Measurements from ENCODE around the gene NEURL1.
A peak's percentile ranks its signal among the peaks of the same experiment; 100 is the strongest.

NEURL1 gene

DNA sequence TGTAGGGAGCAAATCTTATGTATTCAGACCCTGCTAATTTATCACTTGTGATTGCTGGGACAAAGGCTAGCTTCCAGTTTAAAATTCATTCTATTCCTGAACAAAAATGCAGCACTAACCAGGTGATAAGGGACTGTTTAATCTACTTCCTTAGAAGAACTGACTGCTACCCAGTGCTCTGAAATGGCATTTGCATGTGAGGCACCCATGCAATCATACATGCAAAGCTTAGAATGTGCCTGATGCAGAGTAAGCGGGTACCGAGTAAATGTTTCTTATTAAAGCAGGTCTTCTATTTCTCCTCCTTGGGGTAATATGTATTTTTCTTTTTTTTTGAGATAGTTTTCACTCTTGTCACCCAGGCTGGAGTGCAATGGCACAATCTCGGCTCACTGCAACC lies 54.5 kb downstream of the NEURL1 start:
- no peak for DNase-seq

DNA sequence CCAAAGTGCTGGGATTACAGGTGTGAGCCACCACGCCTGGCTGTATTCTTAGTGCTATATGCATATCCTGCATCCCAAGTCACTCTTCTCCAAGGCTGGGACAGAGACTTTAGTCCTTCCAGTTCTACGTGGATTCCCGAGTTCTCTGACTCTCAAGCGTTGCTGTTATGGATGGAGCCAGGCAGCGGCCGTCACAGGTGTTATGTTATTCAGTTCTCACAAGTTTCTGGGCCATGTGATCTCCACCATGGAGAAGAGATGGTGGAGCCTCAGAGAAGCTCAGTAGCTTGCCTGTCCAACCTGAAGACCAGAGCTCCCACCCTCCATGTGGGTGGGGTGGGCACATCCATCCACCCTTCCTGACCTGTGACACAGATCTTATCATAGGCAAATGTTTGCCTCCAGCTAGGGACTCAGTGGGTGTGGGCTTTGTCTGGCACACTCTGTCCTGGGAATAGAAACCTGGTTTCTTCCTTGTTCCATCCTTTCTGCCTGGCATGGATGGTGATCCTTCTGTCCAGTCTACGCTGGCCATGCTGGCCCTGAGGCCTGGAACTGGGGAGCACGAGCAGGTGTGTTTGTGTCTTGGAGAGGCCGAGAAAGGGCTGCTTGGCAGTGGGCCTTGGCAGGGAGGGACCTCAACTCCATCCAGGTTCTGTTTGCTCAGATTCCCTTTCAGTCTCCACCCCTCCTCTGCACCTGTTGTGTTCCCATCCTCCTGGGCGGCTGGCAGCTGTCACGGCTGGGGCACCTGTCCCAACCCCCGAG lies 55.3 kb downstream of the NEURL1 start:
- no peak for DNase-seq

DNA sequence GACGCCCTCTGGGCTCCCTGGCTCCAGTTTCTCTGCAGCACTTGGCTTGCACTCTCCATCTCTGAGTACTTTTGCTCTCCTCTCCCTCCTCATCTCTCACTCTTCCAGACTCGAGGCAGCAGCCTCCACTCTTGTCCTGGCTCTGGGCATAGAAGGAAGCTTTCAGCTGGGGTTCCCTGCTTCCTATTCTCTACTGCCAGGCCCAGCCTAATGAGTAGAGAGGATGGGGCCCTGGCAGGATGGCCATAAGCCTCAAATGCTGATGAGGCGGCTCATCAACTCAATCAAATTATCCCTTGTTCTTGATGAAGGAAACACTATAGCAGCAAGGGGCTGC lies 55.8 kb downstream of the NEURL1 start:
- DNase-seq, result no peak

GRCh38 chr10:103550229-103550628 lies 56.7 kb downstream of the NEURL1 start:
- no peak for DNase-seq

DNA sequence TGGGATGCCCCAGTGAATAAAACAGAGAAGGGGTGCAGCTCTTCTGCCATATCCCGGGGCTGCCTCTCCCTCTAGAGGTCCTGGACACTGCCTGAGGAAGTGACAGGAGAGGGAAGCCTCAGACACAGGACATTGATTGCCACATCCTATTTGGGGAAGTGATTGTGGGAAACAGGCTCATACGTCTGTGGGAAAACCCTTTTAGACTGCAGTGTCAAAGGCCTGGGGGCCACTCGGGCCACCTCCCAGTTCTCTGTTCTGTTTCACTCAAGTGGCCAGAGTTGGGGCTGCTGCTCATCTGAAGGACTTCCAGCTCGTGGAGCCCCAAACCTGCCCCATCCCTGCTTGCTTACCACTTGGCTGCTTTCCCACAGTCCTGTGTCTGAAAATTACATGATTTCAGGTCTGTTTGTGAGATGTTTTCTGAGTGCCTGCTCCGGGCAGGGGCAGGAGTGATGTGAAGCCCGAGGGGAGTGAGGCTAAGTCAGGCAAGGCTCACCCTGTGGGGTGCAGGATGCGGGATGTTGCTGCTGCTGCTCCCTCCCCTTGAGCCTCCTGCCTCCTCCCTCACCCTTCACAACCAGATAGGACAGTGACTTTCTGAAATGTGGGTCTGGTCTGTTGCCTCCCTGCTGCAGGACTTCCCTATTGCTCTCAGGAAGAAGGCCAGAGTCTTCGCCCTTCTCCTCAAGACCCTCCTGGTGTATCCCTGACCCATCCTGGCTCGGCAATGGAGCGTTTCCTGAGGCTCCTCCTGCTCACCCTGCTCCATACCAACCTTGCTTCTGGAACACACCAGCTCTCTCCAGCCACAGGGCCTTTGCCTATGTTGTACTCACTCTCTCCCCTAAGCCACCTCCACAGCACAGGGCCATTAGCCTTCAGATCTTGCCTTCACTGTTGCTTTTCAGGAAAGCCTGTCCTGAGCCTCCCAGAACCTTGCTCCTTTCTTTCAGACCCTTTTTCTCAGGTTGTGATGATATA lies 58.4 kb downstream of the NEURL1 start:
- DNase-seq, result no peak

DNA sequence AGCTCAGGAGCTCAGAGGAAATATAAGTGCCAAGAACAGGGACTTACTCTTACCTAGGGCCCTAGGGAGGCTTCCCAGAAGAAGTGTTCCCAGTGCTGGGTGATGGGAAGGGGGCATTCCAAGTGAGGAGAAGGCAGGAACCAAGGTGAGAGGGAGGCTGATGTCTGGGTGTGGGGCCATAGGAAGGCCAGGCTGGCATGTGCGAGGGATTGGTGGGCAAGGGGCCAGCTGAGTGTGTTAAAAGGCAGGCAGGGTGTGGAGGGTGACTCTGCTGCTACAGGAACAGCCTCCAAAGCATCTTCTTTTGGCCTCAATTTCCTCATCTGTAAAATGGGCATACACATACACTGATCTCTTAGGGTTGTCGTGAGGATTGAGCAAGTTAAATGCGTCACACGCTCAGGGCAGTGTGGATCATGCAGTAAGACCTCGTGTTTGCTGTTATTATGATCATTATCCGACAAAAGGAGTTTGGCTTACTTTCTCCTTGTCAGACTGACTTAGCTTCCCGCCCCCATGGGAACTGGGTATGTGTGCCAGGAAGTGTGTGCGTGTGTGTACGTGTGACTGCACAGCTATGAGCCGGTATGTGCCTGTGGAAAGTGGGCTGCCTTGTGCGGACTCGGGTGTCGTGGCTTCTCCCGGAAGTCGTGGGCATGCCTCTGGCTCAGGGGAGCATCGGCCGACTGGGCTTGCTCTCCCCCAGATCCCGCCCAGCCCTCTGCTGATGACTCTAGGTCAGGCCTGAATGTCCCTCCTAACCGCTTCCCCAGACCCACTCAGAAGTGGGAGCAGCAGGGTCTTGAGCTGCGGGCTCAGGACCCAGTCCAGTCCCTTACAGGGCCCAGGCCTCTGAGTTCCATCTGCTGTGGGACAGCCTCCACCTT lies 59.6 kb downstream of the NEURL1 start:
- DNase-seq, result no peak

GRCh38 chr10:103553743-103554487 lies 60.4 kb downstream of the NEURL1 start:
- no peak for DNase-seq

GRCh38 chr10:103554488-103555324 lies 61.2 kb downstream of the NEURL1 start:
- peak; percentile 29 for DNase-seq

DNA sequence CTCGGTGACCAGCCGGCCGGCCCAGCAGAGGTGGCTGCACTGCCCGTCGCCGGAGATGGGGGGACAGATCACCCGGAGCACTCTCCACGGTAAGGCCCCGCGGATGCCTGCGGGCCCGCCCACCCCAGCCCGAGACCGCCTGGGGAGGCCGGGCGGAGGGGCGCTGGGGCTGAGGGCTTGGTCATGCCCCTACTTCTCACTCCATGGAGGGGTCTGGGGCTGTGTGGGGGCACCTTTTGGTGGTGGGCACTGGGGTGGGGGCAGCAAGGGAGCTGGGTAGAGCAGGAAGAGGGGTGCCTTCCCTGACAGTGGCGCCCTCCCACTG lies 61.8 kb downstream of the NEURL1 start:
- no peak for DNase-seq

GRCh38 chr10:103555712-103556111 lies 62.2 kb downstream of the NEURL1 start:
- no peak for DNase-seq

GRCh38 chr10:103556383-103557007 lies 63.0 kb downstream of the NEURL1 start:
- no peak for DNase-seq

- no peak for DNase-seq
Measured at GRCh38 chr10:103557455-103557854, 64.0 kb downstream of the NEURL1 start.

GRCh38 chr10:103558911-103559310 lies 65.4 kb downstream of the NEURL1 start:
- no peak for DNase-seq

DNA sequence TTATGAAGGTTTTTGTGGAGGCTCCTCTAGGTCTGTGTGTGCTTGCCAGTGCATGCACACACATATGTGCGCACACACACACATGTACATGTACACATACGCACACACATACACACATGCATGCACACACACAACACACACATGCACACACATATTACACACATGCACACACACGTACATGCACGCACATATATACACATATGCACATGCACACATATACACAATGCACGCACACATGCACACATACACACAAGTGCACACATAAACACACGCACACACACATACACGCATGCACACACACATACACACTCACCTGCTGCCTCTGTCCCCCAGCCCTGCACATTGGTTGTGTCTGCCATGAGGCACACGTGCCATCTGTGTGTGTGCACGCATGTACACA lies 66.3 kb downstream of the NEURL1 start:
- no peak for DNase-seq

- DNase-seq, result no peak
Measured at GRCh38 chr10:103560886-103561285, 67.4 kb downstream of the NEURL1 start.

- DNase-seq, result no peak
Measured at GRCh38 chr10:103562383-103562782, 68.9 kb downstream of the NEURL1 start.

DNA sequence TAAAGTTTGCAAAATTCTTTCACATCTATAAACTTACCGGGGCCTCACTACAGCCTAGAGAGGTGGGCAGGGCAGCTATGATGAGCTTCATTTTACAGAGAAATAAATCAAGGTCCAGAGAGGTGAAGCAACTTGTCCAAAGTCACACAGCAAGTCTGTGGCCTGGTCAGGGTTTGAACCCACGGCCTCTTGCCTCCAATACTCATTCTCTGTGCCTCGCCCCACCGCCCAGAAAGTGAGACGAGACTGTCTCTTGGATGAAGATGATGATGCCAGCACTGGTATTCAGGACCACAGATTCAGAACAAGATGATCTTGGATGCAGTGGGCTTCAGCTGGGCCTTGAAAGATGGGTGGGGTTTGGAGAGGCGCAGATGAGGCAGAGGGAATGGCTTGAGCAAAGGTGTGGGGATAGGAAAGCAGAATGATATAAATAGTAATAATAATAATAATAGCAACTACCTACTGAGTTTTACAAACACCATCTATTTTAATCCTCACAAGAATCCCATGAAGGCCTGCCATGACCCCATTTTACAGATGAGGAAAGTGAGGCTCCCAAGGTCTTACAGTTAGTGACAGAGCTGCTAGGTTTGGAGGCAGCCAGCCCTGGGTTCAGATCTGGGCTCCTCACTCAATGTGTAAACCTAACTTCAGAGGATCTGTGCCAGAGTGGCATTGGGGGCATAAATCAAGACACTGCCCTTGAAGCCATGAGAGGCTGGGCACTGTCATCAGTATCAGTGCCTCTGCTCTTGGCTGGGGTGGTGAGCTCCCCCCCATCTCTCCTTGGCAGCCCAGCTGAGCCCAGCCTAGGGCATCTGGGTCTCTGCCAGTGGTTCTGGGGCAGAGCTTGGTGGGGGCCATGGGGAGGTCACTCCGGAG lies 70.0 kb downstream of the NEURL1 start:
- DNase-seq, result no peak

DNA sequence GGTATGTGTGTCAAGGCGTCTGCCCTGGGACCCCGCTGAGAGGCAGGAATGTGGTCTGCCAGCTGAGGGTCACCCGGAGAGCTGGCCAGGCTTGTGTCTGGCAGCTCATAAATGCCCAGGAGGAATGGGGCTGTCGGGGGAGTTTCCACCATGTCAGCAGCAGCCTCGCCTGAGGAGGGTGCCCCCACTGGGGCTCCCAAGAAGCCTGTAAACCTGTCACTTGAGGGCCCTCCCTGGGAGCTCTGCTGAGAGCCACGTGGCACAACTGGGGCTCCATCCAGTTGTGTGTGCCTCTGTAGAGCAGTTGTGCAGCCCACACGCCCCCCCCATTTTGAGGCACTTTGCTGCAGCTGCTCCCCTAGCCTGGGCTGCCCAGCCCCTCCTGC lies 70.6 kb downstream of the NEURL1 start:
- DNase-seq, result no peak

- DNase-seq, result peak; percentile 9
Measured at GRCh38 chr10:103564776-103565520, 71.4 kb downstream of the NEURL1 start.

Measured in CD4-positive, alpha-beta T cell treated with Interleukin-6 for 4 hours (primary cell).